Measurements from ENCODE around the gene MAGED1. TPM values are rescaled to one million over a fixed set of nuclear protein-coding genes. Genes with fewer than 3 reads are reported as not detected.

The MAGED1 gene
- total RNA-seq, 4 donors from 2014 or later = 16.1 to 25.4 (median 20.2) TPM

DNA sequence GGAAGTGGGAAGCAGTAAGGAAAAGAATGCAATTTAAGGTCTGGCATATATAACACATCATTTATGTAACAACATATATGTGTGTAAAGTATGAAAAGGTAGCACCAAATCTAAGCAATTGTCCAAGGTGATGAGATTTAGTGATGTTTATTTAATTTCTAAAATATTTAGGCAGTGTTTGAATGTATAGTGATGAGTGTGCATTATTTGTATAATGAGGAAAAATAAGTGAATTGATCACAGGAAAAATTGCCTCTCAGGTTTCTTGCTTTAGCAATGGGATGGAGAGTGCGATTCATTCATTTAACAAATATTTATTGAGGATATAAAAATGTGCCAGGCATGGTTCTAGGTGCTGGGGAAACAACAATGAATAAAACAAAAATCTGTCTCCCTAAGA is 2.2 kb upstream of the MAGED1 start:
- intact Hi-C loops (cut with DNase I; ENCODE audit: low total_unique reads) = no loop called here
- H3K4me3 ChIP-seq = no peak overlapping the region
- DNase-seq = no peak
- TF ChIP-seq, protein P1, sequence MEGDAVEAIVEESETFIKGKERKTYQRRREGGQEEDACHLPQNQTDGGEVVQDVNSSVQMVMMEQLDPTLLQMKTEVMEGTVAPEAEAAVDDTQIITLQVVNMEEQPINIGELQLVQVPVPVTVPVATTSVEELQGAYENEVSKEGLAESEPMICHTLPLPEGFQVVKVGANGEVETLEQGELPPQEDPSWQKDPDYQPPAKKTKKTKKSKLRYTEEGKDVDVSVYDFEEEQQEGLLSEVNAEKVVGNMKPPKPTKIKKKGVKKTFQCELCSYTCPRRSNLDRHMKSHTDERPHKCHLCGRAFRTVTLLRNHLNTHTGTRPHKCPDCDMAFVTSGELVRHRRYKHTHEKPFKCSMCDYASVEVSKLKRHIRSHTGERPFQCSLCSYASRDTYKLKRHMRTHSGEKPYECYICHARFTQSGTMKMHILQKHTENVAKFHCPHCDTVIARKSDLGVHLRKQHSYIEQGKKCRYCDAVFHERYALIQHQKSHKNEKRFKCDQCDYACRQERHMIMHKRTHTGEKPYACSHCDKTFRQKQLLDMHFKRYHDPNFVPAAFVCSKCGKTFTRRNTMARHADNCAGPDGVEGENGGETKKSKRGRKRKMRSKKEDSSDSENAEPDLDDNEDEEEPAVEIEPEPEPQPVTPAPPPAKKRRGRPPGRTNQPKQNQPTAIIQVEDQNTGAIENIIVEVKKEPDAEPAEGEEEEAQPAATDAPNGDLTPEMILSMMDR (IDR thresholded peaks at IDR 0.05 in 4 of 5, conservative IDR thresholded peaks at IDR 0.05 in 1 of 5) = no peak
- TF ChIP-seq POLR2A (IDR thresholded peaks at IDR 0.05) = no peak
- H3K27ac ChIP-seq = no peak overlapping the region
- no peaks in the 10 kb centered on the region for H3K27me3 ChIP-seq
- H3K9me3 ChIP-seq = no peaks in the 10 kb centered on the region
- H3K36me3 ChIP-seq = no peaks in the 10 kb centered on the region
- H3K4me1 ChIP-seq = no peaks in the 10 kb centered on the region
- ATAC-seq = no peak
- in situ Hi-C loops (cut with MboI; ENCODE audit: low sequenced_read_pairs in 4 of 4) = no loop called here

DNA sequence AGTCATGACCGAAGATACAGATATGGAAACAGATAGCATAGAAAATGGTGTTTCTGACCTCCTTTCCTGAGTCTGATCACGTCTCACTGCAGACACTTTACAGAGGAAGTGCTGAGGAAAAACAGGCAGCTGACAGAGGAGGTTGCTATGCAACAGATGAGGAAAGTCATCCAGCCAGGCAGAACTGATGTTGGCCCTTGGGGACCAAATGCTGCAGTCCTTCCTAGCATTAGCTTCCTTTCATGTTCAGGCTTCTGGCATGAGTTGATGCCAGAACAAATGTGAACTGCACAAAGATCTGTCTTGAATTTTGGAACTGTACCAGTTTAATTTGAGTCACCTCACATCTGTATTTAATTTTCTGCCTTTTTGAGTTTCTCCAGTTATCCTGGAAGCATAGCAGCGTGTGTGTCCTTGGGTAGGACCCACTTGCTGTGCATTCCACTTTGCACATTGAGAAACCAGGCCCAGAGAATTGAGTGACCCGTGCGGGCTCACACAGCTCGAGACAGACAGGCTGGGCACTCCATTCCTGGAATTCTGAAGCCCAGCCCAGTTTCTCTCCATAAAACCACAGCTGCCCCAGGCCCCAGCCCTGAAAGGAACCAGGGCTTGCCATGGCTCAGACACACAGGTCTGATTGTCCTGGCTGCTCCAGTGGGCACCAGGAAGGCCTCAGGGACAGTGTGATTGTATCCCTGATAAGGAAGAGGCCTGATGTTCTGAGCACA is 1.4 kb upstream of the MAGED1 start:
- ATAC-seq = peak; percentile 29 to 37
- Histone ChIP-seq H3K27me3 (no peaks in the 10 kb centered on the region), H3K27ac (peak overlapping the region in 2 of 4 donors; percentile 39 to 80), H3K4me3 (no peak overlapping the region), H3K4me1 (no peaks in the 10 kb centered on the region), H3K9me3 (no peaks in the 10 kb centered on the region), H3K36me3 (no peaks in the 10 kb centered on the region)
- in situ Hi-C loops (cut with MboI; ENCODE audit: low sequenced_read_pairs in 4 of 4) (no loop called here), intact Hi-C loops (cut with DNase I; ENCODE audit: low total_unique reads) (no loop called here)
- no peak for TF ChIP-seq POLR2A (IDR thresholded peaks at IDR 0.05)
- TF ChIP-seq, protein P1 (IDR thresholded peaks at IDR 0.05 in 4 of 5, conservative IDR thresholded peaks at IDR 0.05 in 1 of 5) = no peak
- DNase-seq = peak; percentile 26 to 44

DNA sequence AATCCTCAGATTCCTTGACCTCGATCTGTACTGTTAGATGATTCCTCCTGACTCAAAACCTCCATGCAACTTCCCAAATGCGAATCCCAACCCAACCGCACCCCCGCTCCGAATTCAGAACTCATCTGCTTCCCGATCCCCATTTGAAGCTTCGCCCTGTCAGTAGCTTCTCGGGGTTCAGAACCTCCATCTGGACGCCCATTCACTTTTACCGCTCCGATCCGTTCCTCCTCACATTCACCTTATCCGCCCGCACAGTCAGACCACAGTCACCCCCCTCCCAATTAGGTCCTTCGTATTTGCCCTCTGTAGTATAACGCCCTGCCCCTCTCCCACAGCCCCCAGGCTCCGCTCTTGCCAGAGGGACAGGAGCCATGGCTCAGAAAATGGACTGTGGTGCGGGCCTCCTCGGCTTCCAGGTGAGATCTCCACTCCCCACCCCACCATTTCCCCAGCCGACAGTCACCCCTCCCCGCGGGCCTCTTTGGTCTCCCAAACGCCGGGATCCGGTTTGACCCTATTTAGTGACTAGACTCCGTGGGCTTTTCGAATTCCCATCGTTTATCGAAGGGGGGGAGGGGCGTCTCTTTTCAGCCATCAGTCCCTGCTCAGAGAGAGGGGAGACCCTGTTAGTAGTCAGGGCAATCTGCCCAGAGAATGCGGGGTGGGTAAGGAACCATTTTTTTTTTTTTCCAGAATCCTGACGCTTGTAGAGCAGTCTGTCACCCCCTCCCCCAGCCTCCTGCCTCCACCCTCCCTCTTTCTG is 691 bp downstream of the MAGED1 start:
- ATAC-seq (peak; percentile 10 to 16), DNase-seq (no peak)
- peak overlapping the region; percentile 59 to 68 (median 60) for H3K4me3 ChIP-seq
- H3K9me3 ChIP-seq = no peaks in the 10 kb centered on the region
- H3K27ac ChIP-seq = peak overlapping the region; percentile 69 to 80 (median 74)
- H3K27me3 ChIP-seq = no peaks in the 10 kb centered on the region
- H3K36me3 ChIP-seq = no peaks in the 10 kb centered on the region
- H3K4me1 ChIP-seq = no peaks in the 10 kb centered on the region
- intact Hi-C loops (cut with DNase I; ENCODE audit: low total_unique reads) = no loop called here
- TF ChIP-seq, protein P1 (IDR thresholded peaks at IDR 0.05 in 4 of 5, conservative IDR thresholded peaks at IDR 0.05 in 1 of 5) = no peak
- no peak for TF ChIP-seq POLR2A (IDR thresholded peaks at IDR 0.05)
- in situ Hi-C loops (cut with MboI; ENCODE audit: low sequenced_read_pairs in 4 of 4) = no loop called here

DNA sequence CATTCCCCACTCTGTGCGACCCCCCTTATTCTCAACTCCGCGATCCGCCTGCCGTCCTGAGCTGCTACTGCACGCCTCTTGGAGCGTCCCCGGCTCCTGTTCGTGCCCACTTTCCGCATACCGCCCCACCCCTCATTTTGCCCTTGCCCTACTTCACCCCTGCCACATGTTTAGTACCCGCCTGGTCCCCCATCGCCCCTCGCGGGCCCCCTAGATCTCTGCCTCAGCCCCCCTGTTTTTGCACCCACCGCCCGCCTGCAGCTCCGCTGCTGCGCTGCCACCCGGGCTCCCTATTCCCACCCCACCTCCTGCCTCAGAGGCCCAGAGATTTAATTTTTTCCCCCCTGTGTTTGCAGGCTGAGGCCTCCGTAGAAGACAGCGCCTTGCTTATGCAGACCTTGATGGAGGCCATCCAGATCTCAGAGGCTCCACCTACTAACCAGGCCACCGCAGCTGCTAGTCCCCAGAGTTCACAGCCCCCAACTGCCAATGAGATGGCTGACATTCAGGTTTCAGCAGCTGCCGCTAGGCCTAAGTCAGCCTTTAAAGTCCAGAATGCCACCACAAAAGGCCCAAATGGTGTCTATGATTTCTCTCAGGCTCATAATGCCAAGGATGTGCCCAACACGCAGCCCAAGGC is 1.4 kb downstream of the MAGED1 start:
- DNase-seq (peak in 1 of 2 donors; percentile 15), ATAC-seq (peak in 1 of 2 donors; percentile 45)
- in situ Hi-C loops (cut with MboI; ENCODE audit: low sequenced_read_pairs in 4 of 4) = no loop called here
- H3K27me3 ChIP-seq = no peaks in the 10 kb centered on the region
- no peaks in the 10 kb centered on the region for H3K9me3 ChIP-seq
- H3K4me1 ChIP-seq = no peaks in the 10 kb centered on the region
- H3K36me3 ChIP-seq = no peaks in the 10 kb centered on the region
- TF ChIP-seq POLR2A (IDR thresholded peaks at IDR 0.05) = no peak
- TF ChIP-seq, protein P1 (IDR thresholded peaks at IDR 0.05 in 4 of 5, conservative IDR thresholded peaks at IDR 0.05 in 1 of 5) = no peak
- peak overlapping the region; percentile 69 to 80 (median 74) for H3K27ac ChIP-seq
- peak overlapping the region; percentile 59 to 68 (median 60) for H3K4me3 ChIP-seq
- intact Hi-C loops (cut with DNase I; ENCODE audit: low total_unique reads) = no loop called here
